NT2/D1 (cell line): Measurements from ENCODE around the gene BOD1L1.

ENCODE experiments used
- DNase-seq: peaks from one replicate; pipeline ENCODE4 v3.0.0-alpha.2; 2011; ENCODE audit warnings: low read depth, low spot score
- H3K27me3 ChIP-seq: 2 replicates; pipeline ENCODE4 v1.6.0; 2011; ENCODE audit warnings: mild to moderate bottlenecking; ENCODE audit not compliant: insufficient read length, insufficient read depth
- H3K36me3 ChIP-seq: 2 replicates; pipeline ENCODE4 v1.6.1; 2011; ENCODE audit warnings: mild to moderate bottlenecking, low read length, mixed read lengths; ENCODE audit not compliant: insufficient read depth, insufficient read length
- H3K4me1 ChIP-seq: 2 replicates; pipeline ENCODE4 v1.5.1; 2011; ENCODE audit not compliant: insufficient read depth, insufficient read length
- H3K4me3 ChIP-seq: 2 replicates; pipeline ENCODE4 v1.5.1; 2011; ENCODE audit warnings: low read depth; ENCODE audit not compliant: insufficient read length
- H3K9ac ChIP-seq: 2 replicates; pipeline ENCODE4 v1.6.0; 2011; ENCODE audit warnings: low read depth; ENCODE audit not compliant: insufficient read length
- H3K9me3 ChIP-seq: 2 replicates; pipeline ENCODE4 v1.5.1; 2011; ENCODE audit warnings: mild to moderate bottlenecking, low read length; ENCODE audit not compliant: insufficient read depth
- SUZ12 ChIP-seq: IDR thresholded peaks from 2 replicates; pipeline ENCODE4 v1.6.1; 2011; ENCODE audit not compliant: insufficient read length, insufficient read depth; ENCODE audit errors: extremely low read depth
- YY1 ChIP-seq: IDR thresholded peaks from 2 replicates; pipeline ENCODE4 v1.6.1; 2011; ENCODE audit not compliant: insufficient read length, insufficient read depth
- ZNF274 ChIP-seq: IDR thresholded peaks from 2 replicates; pipeline ENCODE4 v1.6.1; 2011; ENCODE audit warnings: mild to moderate bottlenecking, low read depth, low read length

Gene BOD1L1

DNA sequence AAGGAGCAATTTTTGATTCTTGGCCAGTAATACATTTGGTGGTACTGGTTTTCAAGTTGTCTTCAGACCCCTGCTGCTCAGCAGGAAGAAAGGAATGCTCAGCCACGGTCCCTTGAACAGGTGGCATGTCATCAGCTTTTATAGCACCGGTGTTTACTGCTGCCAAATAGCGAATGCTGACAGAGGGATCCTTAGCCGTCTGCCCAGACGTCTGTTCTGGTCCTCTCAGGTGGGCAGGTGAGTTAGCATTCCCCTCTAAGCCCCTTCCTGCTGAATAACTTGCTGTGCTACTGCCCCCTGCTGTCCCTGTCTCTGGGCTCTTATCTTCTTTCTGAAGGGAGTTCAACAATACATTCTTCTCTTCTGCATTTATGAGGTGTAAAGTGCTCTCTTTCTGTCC lies 28.4 kb downstream of the BOD1L1 start:
- Histone ChIP-seq H3K27me3 (no peaks in the 10 kb centered on the region), H3K36me3 (peaks cover 95% of the 10 kb centered on the region), H3K4me1 (no peaks in the 10 kb centered on the region), H3K9me3 (no peaks in the 10 kb centered on the region), H3K4me3 (no peak overlapping the region), H3K9ac (no peak overlapping the region)
- peak; percentile 13 for DNase-seq
- no peak for TF ChIP-seq SUZ12
- no peak for TF ChIP-seq YY1
- no peak for TF ChIP-seq ZNF274

- Histone ChIP-seq H3K9me3 (no peaks in the 10 kb centered on the region), H3K9ac (no peak overlapping the region), H3K36me3 (peaks cover 94% of the 10 kb centered on the region), H3K27me3 (no peaks in the 10 kb centered on the region), H3K4me3 (no peak overlapping the region), H3K4me1 (no peaks in the 10 kb centered on the region)
- TF ChIP-seq SUZ12 (no peak), ZNF274 (no peak), YY1 (no peak)
- DNase-seq, result no peak
These were observed 29.9 kb downstream of the BOD1L1 start for GRCh38 chr4:13597604-13598003.

- Histone ChIP-seq H3K9ac (no peak overlapping the region), H3K9me3 (no peaks in the 10 kb centered on the region), H3K4me1 (no peaks in the 10 kb centered on the region), H3K36me3 (peaks cover 94% of the 10 kb centered on the region), H3K4me3 (no peak overlapping the region), H3K27me3 (no peaks in the 10 kb centered on the region)
- TF ChIP-seq YY1 (no peak), ZNF274 (no peak), SUZ12 (no peak)
- no peak for DNase-seq
These were observed 30.4 kb downstream of the BOD1L1 start for GRCh38 chr4:13597141-13597540.

DNA sequence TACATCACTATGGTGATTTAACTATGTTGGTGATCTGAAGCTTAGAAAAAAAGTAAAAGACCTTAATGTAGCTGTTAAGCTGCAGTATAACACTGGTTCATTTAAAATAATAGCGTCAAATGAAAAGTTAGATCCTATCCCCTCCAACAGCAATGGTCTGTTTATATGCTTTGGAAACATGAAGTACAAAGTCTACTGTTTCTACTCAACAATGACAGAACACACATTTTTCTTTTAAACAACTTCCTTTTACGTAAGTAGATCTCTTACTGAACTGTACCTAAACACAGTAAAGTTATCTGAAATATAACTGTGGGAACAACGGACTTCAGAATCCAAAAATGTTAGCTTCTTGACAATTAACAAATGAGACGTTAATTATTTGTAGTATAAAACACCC lies 35.3 kb downstream of the BOD1L1 start:
- TF ChIP-seq ZNF274 (no peak), SUZ12 (no peak), YY1 (no peak)
- Histone ChIP-seq H3K4me1 (no peaks in the 10 kb centered on the region), H3K36me3 (peaks cover 91% of the 10 kb centered on the region), H3K9me3 (no peaks in the 10 kb centered on the region), H3K9ac (no peak overlapping the region), H3K4me3 (no peak overlapping the region), H3K27me3 (no peaks in the 10 kb centered on the region)
- DNase-seq, result no peak

GRCh38 chr4:13590766-13591165 lies 36.8 kb downstream of the BOD1L1 start:
- TF ChIP-seq YY1 (no peak), SUZ12 (no peak), ZNF274 (no peak)
- no peaks in the 10 kb centered on the region for H3K4me1 ChIP-seq
- peaks cover 82% of the 10 kb centered on the region for H3K36me3 ChIP-seq
- no peak for DNase-seq
- H3K9me3 ChIP-seq, result no peaks in the 10 kb centered on the region
- H3K4me3 ChIP-seq, result no peak overlapping the region
- no peaks in the 10 kb centered on the region for H3K27me3 ChIP-seq
- H3K9ac ChIP-seq, result no peak overlapping the region

DNA sequence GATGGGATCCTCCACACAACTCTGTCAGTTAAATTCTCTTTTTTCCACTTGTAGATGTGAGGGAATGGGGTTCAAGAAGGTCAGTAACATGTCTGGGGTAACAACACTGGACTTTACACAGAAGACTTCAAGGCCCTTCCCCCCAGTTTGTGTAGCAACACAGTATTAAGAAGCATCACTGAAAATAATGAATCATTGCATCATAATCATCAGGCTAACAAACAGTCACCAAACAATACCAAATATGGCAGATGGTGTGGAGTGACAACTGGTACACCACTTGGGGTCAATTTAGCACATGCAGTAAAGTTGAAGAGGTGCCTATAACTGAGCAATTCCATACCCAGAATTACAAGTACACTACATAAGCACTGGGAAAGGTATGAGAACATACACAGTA lies 38.6 kb downstream of the BOD1L1 start:
- Histone ChIP-seq H3K4me3 (no peak overlapping the region), H3K9ac (no peak overlapping the region), H3K9me3 (no peaks in the 10 kb centered on the region), H3K36me3 (peaks cover 80% of the 10 kb centered on the region), H3K27me3 (no peaks in the 10 kb centered on the region), H3K4me1 (no peaks in the 10 kb centered on the region)
- no peak for TF ChIP-seq YY1
- TF ChIP-seq ZNF274, result no peak
- no peak for TF ChIP-seq SUZ12
- DNase-seq, result no peak

DNA sequence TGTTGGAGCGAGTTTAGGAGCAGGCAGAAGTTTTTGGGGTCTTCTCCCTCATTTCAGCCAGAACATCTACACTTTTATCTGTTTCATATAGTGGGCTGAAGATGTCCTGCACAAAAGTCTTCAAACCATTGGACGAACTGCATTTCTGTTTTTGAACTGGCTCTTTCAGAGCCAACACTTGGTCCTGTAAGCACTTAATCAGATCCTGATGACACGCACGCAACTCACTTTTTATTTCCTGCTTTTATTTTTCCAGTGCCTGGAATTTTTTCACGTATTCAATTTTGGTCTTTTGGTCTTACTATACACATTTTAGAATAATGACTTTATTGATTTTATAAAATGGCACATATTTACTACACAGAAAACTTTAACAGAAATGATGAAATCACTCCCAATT lies 43.0 kb downstream of the BOD1L1 start:
- Histone ChIP-seq H3K9me3 (no peaks in the 10 kb centered on the region), H3K9ac (no peak overlapping the region), H3K4me3 (no peak overlapping the region), H3K4me1 (no peaks in the 10 kb centered on the region), H3K27me3 (no peaks in the 10 kb centered on the region), H3K36me3 (peaks cover 75% of the 10 kb centered on the region)
- TF ChIP-seq YY1 (no peak), SUZ12 (no peak), ZNF274 (no peak)
- no peak for DNase-seq

GRCh38 chr4:13580036-13580435 lies 47.5 kb downstream of the BOD1L1 start:
- no peaks in the 10 kb centered on the region for H3K4me1 ChIP-seq
- peaks cover 83% of the 10 kb centered on the region for H3K36me3 ChIP-seq
- H3K4me3 ChIP-seq, result no peak overlapping the region
- TF ChIP-seq YY1 (no peak), ZNF274 (no peak), SUZ12 (no peak)
- no peak overlapping the region for H3K9ac ChIP-seq
- no peaks in the 10 kb centered on the region for H3K9me3 ChIP-seq
- DNase-seq, result no peak
- H3K27me3 ChIP-seq, result no peaks in the 10 kb centered on the region

GRCh38 chr4:13577660-13578059 lies 49.9 kb downstream of the BOD1L1 start:
- TF ChIP-seq SUZ12 (no peak), YY1 (no peak), ZNF274 (no peak)
- peaks cover 82% of the 10 kb centered on the region for H3K36me3 ChIP-seq
- H3K27me3 ChIP-seq, result no peaks in the 10 kb centered on the region
- no peaks in the 10 kb centered on the region for H3K4me1 ChIP-seq
- no peak overlapping the region for H3K9ac ChIP-seq
- no peak overlapping the region for H3K4me3 ChIP-seq
- H3K9me3 ChIP-seq, result no peaks in the 10 kb centered on the region
- DNase-seq, result no peak
